SH-SY5Y (cell line): ENCODE results near the gene MAPK8IP3.

ENCODE experiments used
- GATA2 ChIP-seq: IDR thresholded peaks from 2 replicates; pipeline ENCODE4 v1.6.1; 2011; ENCODE audit warnings: mild to moderate bottlenecking, low read depth, low read length
- GATA3 ChIP-seq: IDR thresholded peaks from 2 replicates; pipeline ENCODE4 v1.6.1; 2011; ENCODE audit warnings: low read depth, mild to moderate bottlenecking, low read length, moderate library complexity

DNA sequence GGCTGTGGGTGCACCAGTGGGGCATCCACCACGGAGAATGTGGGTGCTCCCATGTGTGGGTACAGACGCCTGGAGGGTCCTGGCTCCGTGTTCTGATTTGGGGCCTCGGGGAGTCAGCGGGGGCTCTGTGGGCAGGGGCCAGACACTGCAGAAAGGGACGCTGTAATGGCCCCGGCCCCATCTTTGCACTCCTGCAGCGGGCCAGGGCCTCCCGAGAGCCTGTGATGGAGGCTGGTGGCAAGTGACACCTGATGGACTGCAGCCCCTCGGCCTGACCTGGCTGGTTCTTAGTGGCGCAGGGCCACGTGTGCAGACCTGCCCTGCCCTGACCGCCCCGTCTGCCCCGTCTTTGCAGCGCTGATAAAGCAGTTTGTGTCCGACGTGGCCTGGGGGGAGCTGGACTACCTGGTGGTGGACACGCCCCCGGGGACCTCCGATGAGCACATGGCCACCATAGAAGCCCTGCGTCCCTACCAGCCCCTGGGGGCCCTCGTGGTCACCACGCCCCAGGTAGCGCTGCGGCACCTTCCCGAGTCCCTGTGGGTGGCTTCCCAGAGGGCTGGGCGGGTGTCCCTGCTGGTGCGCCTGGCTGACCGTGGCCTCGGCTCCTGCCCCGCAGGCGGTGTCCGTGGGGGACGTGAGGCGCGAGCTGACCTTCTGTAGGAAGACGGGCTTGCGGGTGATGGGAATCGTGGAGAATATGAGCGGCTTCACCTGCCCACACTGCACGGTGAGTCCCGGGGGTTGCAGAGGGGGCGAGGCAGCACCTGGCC, 81.5 kb downstream of the MAPK8IP3 start:
- no peak for TF ChIP-seq GATA2
- TF ChIP-seq GATA3 = no peak
